BE2C (cell line): ENCODE results near the gene HSH2D.

Source experiments
- DNase-seq: peaks from one replicate; pipeline ENCODE4 v3.0.0-alpha.2; 2020
- H3K27me3 ChIP-seq: fragments of 250-450 bp; sonication (Bioruptor Pico); 2 replicates; pipeline ENCODE4 v1.5.1; 2020; ENCODE audit warnings: mild to moderate bottlenecking
- H3K36me3 ChIP-seq: fragments of 250-450 bp; sonication (Bioruptor Pico); 2 replicates; pipeline ENCODE4 v1.5.1; 2020; ENCODE audit warnings: mild to moderate bottlenecking
- H3K4me1 ChIP-seq: fragments of 250-450 bp; sonication (Bioruptor Pico); 2 replicates; pipeline ENCODE4 v1.5.1; 2020
- H3K4me3 ChIP-seq: 2 replicates; pipeline ENCODE4 v1.5.1; 2011; ENCODE audit warnings: low read depth, low read length
- H3K9me3 ChIP-seq: fragments of 250-450 bp; sonication (Bioruptor Pico); 2 replicates; pipeline ENCODE4 v1.5.1; 2020
- TF ChIP-seq, protein P1 (sequence below): IDR thresholded peaks from 2 replicates; pipeline ENCODE4 v1.5.1; 2012; ENCODE audit warnings: mild to moderate bottlenecking, low read depth, low read length

Gene HSH2D

DNA sequence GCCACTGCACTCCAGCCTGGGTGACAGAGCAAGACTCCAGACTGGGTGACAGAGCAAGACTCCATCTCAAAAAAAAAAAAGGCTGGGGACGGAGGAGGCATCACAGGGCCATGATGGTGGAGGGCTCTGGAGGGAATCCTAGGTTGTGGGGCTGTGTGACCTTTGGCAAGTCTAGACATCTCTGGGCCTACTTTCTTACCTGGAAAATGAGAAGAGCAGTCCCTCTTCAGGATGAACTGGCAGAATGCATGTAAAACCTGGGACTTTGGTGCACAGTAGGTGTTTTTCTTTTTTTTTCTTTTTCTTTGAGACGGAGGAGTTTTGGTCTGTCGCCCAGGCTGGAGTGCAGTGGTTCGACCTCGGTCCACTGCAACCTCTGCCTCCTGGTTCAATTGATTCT, 16.2 kb downstream of the HSH2D start:
- H3K36me3 ChIP-seq: no peaks in the 10 kb centered on the region
- no peak overlapping the region for H3K4me3 ChIP-seq
- TF ChIP-seq, protein P1, sequence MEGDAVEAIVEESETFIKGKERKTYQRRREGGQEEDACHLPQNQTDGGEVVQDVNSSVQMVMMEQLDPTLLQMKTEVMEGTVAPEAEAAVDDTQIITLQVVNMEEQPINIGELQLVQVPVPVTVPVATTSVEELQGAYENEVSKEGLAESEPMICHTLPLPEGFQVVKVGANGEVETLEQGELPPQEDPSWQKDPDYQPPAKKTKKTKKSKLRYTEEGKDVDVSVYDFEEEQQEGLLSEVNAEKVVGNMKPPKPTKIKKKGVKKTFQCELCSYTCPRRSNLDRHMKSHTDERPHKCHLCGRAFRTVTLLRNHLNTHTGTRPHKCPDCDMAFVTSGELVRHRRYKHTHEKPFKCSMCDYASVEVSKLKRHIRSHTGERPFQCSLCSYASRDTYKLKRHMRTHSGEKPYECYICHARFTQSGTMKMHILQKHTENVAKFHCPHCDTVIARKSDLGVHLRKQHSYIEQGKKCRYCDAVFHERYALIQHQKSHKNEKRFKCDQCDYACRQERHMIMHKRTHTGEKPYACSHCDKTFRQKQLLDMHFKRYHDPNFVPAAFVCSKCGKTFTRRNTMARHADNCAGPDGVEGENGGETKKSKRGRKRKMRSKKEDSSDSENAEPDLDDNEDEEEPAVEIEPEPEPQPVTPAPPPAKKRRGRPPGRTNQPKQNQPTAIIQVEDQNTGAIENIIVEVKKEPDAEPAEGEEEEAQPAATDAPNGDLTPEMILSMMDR: no peak
- no peaks in the 10 kb centered on the region for H3K27me3 ChIP-seq
- no peaks in the 10 kb centered on the region for H3K4me1 ChIP-seq
- no peaks in the 10 kb centered on the region for H3K9me3 ChIP-seq
- no peak for DNase-seq

DNA sequence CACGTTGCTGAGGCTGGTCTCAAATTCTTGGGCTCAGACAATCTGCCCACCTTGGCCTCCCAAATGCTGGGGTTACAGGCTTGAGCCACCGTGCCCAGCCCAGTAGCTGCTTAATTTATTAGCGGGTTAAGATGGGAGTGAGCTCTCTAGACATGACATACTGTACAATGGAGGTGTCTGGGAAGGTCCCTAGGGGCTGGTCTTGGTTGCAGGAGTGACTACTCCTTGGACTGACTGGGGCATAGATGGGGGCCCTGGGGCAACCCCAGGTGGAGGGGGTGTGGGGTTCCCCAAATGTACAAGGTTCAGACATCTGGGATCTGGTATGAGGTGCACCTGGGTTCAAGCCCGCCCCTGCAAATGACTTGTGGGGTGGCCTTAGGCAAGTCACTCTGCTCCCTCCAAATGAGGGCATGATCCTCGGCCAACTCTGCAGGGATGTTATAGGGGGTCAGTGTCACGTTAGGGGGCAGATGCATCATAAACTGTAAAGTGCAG, 17.0 kb downstream of the HSH2D start:
- TF ChIP-seq, protein P1: no peak
- no peak for DNase-seq
- no peaks in the 10 kb centered on the region for H3K27me3 ChIP-seq
- no peak overlapping the region for H3K4me3 ChIP-seq
- H3K36me3 ChIP-seq: no peaks in the 10 kb centered on the region
- no peaks in the 10 kb centered on the region for H3K9me3 ChIP-seq
- H3K4me1 ChIP-seq: no peaks in the 10 kb centered on the region

DNA sequence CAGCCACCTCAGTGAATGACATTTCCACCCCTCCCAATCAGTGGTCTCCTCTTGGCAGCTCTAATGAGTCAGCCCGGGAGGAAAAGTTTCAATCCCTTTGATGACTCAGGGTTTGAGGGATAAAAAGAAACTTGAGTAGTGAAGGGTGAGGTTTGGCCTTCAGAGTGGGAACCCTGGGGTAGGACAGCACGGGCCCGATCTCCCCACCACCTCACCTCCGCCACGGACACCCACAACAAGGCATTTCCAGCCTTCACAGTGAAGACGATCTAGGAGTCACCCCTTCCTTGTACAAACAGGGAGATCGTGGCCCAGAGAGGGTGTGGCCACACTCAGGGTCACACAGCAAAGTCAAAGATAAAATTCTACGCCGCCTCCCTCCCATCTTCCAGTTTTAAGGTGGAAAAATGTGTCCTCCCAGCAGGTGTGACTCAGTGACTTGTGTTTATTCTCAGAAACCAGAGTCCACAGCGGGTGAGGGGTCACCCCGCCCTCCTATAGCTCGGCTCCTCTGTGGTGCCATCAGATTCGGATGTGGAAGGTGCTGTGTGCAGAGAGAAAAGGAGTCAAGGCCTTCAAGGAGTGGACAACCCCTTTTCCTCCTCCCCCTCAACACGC, 17.6 kb downstream of the HSH2D start:
- Histone ChIP-seq H3K9me3 (no peaks in the 10 kb centered on the region), H3K27me3 (no peaks in the 10 kb centered on the region), H3K4me3 (no peak overlapping the region), H3K4me1 (no peaks in the 10 kb centered on the region), H3K36me3 (no peaks in the 10 kb centered on the region)
- no peak for DNase-seq
- TF ChIP-seq, protein P1: no peak

DNA sequence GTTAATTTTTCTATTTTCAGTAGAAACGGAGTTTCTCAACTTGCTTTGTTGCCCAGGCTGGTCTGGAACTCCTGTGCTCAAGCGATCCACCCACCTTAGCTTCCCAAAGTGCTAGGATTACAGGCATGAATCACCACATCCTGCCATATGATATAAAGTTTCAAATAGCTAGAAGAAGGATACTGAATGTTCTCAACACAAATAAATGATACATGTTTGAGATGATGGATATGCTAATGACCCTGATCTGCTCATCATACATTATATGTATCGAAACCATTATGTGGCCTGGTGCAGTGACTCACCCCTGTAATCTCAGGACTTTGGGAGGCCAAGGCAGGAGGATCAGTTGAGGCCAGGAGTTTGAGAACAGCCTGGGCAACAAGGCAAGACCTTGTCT, 18.4 kb downstream of the HSH2D start:
- Histone ChIP-seq H3K36me3 (no peaks in the 10 kb centered on the region), H3K4me1 (no peaks in the 10 kb centered on the region), H3K4me3 (no peak overlapping the region), H3K27me3 (no peaks in the 10 kb centered on the region), H3K9me3 (no peaks in the 10 kb centered on the region)
- TF ChIP-seq, protein P1: no peak
- no peak for DNase-seq

DNA sequence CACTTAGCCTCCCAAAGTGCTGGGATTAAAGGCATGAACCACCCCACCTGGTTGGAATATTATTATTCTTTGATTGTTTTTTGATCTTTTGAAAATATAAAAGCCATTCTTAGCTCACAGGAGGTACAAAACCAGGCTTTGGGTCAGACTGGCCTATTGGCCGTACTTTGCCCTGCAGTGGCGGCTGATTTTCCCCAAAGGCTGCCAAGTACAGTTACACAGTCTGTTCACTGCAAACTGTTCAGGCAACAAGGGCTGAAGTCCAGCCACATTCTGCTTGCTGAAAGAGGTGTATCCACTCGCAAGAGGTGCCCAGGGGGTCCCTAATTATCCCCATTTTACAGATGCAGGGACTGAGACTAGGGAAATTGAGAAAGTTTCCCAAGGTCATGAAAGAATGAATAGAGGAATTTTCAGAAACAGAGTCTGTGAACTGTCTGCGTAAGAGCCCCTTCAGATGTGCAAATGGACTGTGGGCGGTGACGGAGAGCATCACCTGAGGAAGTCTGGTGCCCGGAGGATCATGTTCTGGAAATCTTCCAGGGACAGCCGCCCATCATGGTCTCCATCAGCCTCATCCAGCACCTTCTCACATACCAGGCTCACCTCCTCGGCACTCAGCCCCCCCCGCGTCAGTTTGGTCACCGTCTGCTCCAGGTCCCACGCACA, 20.9 kb downstream of the HSH2D start:
- H3K36me3 ChIP-seq: no peaks in the 10 kb centered on the region
- DNase-seq: no peak
- H3K4me3 ChIP-seq: no peak overlapping the region
- no peaks in the 10 kb centered on the region for H3K4me1 ChIP-seq
- no peaks in the 10 kb centered on the region for H3K27me3 ChIP-seq
- TF ChIP-seq, protein P1: no peak
- H3K9me3 ChIP-seq: no peaks in the 10 kb centered on the region

DNA sequence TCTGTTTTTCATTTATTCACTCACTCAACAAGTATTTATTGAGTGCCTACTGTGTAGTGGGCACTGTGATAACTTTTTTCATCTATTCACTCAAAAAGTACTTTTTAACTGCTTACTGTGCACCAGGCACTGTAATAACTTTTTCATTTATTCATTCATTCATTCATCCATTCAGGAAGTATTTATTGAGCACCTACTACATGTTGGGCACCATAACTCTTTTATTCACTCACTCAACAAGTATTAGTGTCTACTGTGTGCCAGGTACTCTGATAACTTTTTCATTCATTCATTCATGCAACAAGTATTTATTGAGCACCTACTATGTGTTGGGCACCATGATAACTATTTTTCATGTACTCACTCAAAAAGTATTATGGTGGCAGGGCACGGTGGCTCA, 22.9 kb downstream of the HSH2D start:
- Histone ChIP-seq H3K36me3 (no peaks in the 10 kb centered on the region), H3K4me3 (no peak overlapping the region), H3K4me1 (no peaks in the 10 kb centered on the region), H3K27me3 (no peaks in the 10 kb centered on the region), H3K9me3 (no peaks in the 10 kb centered on the region)
- TF ChIP-seq, protein P1: no peak
- DNase-seq: no peak
